ENCODE measurements around the gene HUWE1. TPM values are rescaled to one million over a fixed set of nuclear protein-coding genes. Genes with fewer than 3 reads are reported as not detected.

HUWE1 gene
- total RNA-seq, 1 donor from 2014 or later = 241 TPM

GRCh38 chrX:53704294-53704693 is 17.8 kb upstream of the HUWE1 start:
- Mint-ChIP-seq H3K9me3 (peaks cover 4% of the 10 kb centered on the region), H3K4me1 (no peaks in the 10 kb centered on the region), H3K36me3 (ENCODE audit: low read depth) (no peaks in the 10 kb centered on the region), H3K27me3 (ENCODE audit: low read depth) (no peaks in the 10 kb centered on the region), H3K27ac (ENCODE audit: unreplicated experiment) (no peak overlapping the region), H3K4me3 (no peak overlapping the region)
- no peak for TF ChIP-seq CTCF (conservative IDR thresholded peaks at IDR 0.05)
- no peak for DNase-seq (ENCODE audit: low read depth, low spot score)

GRCh38 chrX:53695946-53696549 is 9.5 kb upstream of the HUWE1 start:
- Mint-ChIP-seq H3K4me1 (peaks cover 11% of the 10 kb centered on the region), H3K4me3 (no peak overlapping the region), H3K27me3 (ENCODE audit: low read depth) (no peaks in the 10 kb centered on the region), H3K36me3 (ENCODE audit: low read depth) (no peaks in the 10 kb centered on the region), H3K9me3 (peaks cover 5% of the 10 kb centered on the region), H3K27ac (ENCODE audit: unreplicated experiment) (peak overlapping the region; percentile 2)
- no peak for TF ChIP-seq CTCF (conservative IDR thresholded peaks at IDR 0.05)
- peak; percentile 6 for DNase-seq (ENCODE audit: low read depth, low spot score)

GRCh38 chrX:53694642-53695041 is 8.1 kb upstream of the HUWE1 start:
- H3K36me3 Mint-ChIP-seq (ENCODE audit: low read depth) = no peaks in the 10 kb centered on the region
- H3K9me3 Mint-ChIP-seq = peaks cover 5% of the 10 kb centered on the region
- TF ChIP-seq CTCF (conservative IDR thresholded peaks at IDR 0.05) = no peak
- no peaks in the 10 kb centered on the region for H3K27me3 Mint-ChIP-seq (ENCODE audit: low read depth)
- no peak overlapping the region for H3K27ac Mint-ChIP-seq (ENCODE audit: unreplicated experiment)
- peaks cover 11% of the 10 kb centered on the region for H3K4me1 Mint-ChIP-seq
- no peak overlapping the region for H3K4me3 Mint-ChIP-seq
- DNase-seq (ENCODE audit: low read depth, low spot score) = no peak

- peaks cover 3% of the 10 kb centered on the region for H3K27me3 Mint-ChIP-seq (ENCODE audit: low read depth)
- no peak overlapping the region for H3K27ac Mint-ChIP-seq (ENCODE audit: unreplicated experiment)
Observed at GRCh38 chrX:53688300-53688699, 1.8 kb upstream of the HUWE1 start.

GRCh38 chrX:53685711-53686110 is 808 bp downstream of the HUWE1 start:
- no peak for TF ChIP-seq CTCF (conservative IDR thresholded peaks at IDR 0.05)
- DNase-seq (ENCODE audit: low read depth, low spot score) = no peak

More at GRCh38 chrX:53688300-53688699, 1.8 kb upstream of the HUWE1 start:
- no peak for TF ChIP-seq CTCF (conservative IDR thresholded peaks at IDR 0.05)
- Mint-ChIP-seq H3K36me3 (ENCODE audit: low read depth) (no peaks in the 10 kb centered on the region), H3K4me3 (peak overlapping the region; percentile 31), H3K4me1 (peaks cover 7% of the 10 kb centered on the region), H3K9me3 (peaks cover 4% of the 10 kb centered on the region)
- DNase-seq (ENCODE audit: low read depth, low spot score) = no peak

More at GRCh38 chrX:53685711-53686110, 808 bp downstream of the HUWE1 start:
- H3K36me3 Mint-ChIP-seq (ENCODE audit: low read depth) = peaks cover 10% of the 10 kb centered on the region
- H3K9me3 Mint-ChIP-seq = no peaks in the 10 kb centered on the region
- peaks cover 3% of the 10 kb centered on the region for H3K27me3 Mint-ChIP-seq (ENCODE audit: low read depth)
- peaks cover 24% of the 10 kb centered on the region for H3K4me1 Mint-ChIP-seq
- H3K4me3 Mint-ChIP-seq = peak overlapping the region; percentile 99
- H3K27ac Mint-ChIP-seq (ENCODE audit: unreplicated experiment) = peak overlapping the region; percentile 66

All from neural crest cell (in vitro differentiated cells).